GM12891 (cell line): ENCODE results near the gene POLR1G.

Source experiments
- DNase-seq: peaks from one replicate; pipeline ENCODE4 v3.0.0; 2011; ENCODE audit warnings: low spot score; ENCODE audit not compliant: insufficient read length
- FAIRE-seq: peaks from 2 replicates; lab custom pipeline; 2011; peaks lifted over from hg19 to GRCh38; lab: Jason Lieb, UNC
- PAX5 ChIP-seq: IDR thresholded peaks from 2 replicates; pipeline ENCODE4 v1.6.1; 2011; ENCODE audit warnings: low read length, moderate library complexity, mild to moderate bottlenecking; ENCODE audit not compliant: insufficient read depth, severe bottlenecking
- POLR2A ChIP-seq: IDR thresholded peaks from 2 replicates; pipeline ENCODE4 v1.6.1; 2011; ENCODE audit warnings: low read depth, low read length, control low read depth
- POLR2AphosphoS5 ChIP-seq: IDR thresholded peaks from 2 replicates; pipeline ENCODE4 v1.6.1; 2011; ENCODE audit warnings: low read depth, low read length, control low read depth
- POU2F2 ChIP-seq: IDR thresholded peaks from 2 replicates; pipeline ENCODE4 v1.6.1; 2011; ENCODE audit warnings: low read depth, mild to moderate bottlenecking, control low read depth, low read length, moderate library complexity
- SPI1 ChIP-seq: IDR thresholded peaks from 2 replicates; pipeline ENCODE4 v1.6.1; 2011; ENCODE audit warnings: low read depth, low read length, control low read depth
- TAF1 ChIP-seq: IDR thresholded peaks from 2 replicates; pipeline ENCODE4 v1.6.1; 2011; ENCODE audit warnings: low read depth, low read length, control low read depth

The POLR1G gene

GRCh38 chr19:45437328-45437727 lies 30.9 kb downstream of the POLR1G start:
- DNase-seq (no peak), FAIRE-seq (no peak)
- TF ChIP-seq PAX5 (no peak), TAF1 (no peak), SPI1 (no peak), POLR2A (no peak), POU2F2 (no peak)

DNA sequence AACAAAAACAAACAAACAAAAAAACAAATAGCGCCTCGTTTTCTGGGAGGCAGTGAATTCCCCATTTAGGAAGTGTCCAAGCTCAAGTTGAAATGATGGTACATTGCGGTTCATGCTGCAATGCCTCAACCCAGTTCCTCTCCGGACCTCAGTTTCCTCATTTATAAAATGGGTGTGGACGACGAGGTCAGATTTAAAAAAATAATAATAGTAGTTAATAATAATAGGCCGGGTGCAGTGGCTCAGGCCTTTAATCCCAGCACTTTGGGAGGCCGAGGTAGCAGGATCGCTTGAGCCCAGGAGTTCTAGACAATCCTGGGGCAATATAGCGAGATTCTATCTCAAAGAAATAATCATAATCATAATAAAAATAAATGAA lies 32.7 kb downstream of the POLR1G start:
- no peak for DNase-seq
- no peak for TF ChIP-seq PAX5
- no peak for TF ChIP-seq POU2F2
- TF ChIP-seq POLR2AphosphoS5 = no peak
- TF ChIP-seq POLR2A = no peak
- no peak for TF ChIP-seq SPI1
- TF ChIP-seq TAF1 = no peak
- no peak for FAIRE-seq

DNA sequence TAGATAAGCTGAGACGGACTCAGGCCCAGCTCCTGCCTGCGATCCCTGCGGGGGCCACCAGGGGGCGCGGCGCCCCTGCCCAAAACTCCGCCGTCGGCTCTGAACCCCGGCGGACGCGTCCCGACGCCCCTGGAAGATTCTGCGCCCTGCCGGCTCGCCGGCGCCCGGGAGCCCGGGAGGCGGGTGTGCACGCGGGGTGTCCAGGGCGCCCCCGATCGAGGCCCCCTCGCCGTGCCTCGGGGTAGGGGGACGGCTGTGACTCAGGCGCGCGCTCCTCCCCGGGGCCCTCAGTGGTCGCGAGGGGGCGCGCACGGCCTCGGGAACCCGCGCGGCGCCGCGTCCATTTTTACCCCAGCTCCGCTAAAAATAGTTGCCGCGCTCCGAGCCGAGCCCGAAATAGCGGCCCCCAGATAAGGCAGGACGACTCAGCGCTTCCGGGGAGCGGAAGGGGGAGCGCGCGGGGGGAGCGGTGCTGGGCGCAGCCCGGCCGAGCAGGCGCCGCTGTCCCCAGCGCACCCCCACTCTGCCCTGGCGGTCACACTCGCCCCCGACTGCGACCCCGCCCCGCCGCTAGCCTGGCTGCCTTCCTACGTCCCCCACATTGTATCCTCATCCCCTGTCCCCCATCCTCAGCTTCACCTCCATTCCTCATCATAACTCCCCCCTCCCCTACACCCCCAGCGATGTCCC lies 33.3 kb downstream of the POLR1G start:
- TF ChIP-seq PAX5 (no peak), POLR2AphosphoS5 (no peak), SPI1 (no peak), TAF1 (no peak), POLR2A (no peak), POU2F2 (no peak)
- DNase-seq = peak; percentile 78
- FAIRE-seq = peak; percentile 86

DNA sequence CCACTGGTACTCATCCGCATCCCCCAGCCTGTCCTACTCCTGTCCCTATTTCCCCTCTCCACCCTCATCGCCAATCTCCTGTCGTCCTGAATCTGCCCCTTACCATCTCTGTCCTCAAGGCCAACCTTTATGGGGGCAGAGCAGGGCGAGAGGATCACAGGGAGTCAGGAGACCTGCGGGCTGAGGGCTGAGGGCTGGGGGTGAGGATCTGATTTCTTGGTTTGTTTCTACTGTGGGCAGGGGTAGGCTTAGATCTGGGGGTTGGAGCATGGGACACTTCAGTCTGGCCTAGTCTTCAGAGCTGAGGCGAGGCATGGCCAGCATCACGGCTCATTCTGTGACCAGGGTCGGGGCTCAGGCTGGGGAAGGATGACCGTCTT lies 33.8 kb downstream of the POLR1G start:
- FAIRE-seq = peak; percentile 38

GRCh38 chr19:45440873-45441654 lies 34.6 kb downstream of the POLR1G start:
- DNase-seq = no peak
- peak; percentile 65 for FAIRE-seq
- TF ChIP-seq POU2F2 (no peak), TAF1 (no peak), POLR2A (no peak), PAX5 (no peak), SPI1 (no peak), POLR2AphosphoS5 (no peak)

More for the DNA sequence above, 33.8 kb downstream of the POLR1G start:
- TF ChIP-seq POLR2A = no peak
- TF ChIP-seq SPI1 = no peak
- TF ChIP-seq TAF1 = no peak
- no peak for TF ChIP-seq PAX5
- no peak for DNase-seq

DNA sequence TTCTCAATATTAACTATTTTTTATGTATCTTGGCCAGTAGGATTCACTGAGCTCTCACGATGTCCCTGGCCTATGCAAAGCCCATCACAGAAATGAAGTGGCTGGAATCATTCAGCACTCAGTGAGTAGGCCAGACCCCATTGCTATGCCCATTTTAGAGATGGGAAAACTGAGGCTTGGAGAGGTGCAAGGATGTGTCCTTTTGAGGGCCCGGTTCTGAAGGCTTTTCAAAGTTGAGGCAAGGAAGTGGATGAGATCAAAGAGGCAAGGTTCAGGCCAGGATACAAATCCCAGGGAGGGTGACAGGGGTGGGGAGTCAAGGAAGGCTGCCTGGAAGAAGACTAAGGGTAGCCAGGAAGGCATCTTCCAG lies 35.9 kb downstream of the POLR1G start:
- FAIRE-seq = no peak
- DNase-seq = no peak

DNA sequence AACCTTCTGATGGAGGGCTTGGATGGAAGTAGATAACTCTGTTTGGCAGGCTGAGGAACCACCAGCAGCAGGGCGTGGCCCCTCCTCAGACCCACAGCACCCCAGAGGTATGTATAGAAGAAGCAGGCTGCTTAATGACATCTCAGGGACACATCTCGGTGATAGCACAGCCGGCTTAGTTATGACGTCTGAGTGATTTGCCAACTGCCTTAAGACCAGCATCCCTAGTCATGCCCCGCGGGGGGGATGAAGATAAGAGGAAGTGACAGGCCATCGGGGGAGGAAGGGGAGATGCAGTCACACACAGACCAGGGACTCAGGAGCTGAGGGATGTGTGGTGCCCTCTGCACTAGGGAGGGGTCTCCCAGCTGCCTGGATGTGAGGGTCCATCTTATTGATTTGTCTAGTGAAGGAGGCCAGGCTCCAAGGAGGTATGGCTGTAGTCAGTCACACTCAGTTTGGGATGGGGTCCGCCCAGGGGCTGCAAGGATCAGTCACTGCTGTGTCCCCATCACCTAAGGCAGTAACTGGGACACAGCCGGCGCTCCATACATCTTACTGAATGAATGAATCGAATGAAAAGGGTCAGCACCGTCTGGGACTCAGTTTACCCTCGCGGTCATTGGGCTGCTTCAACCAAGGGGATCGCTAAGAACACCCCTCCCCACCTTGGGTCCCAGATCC lies 36.5 kb downstream of the POLR1G start:
- FAIRE-seq = peak; percentile 38
- no peak for TF ChIP-seq POLR2A
- TF ChIP-seq TAF1 = no peak
- no peak for TF ChIP-seq POU2F2
- TF ChIP-seq POLR2AphosphoS5 = no peak
- peak; percentile 72 for TF ChIP-seq SPI1
- no peak for TF ChIP-seq PAX5
- no peak for DNase-seq

More for the DNA sequence above, 35.9 kb downstream of the POLR1G start:
- no peak for TF ChIP-seq PAX5
- TF ChIP-seq TAF1 = no peak
- no peak for TF ChIP-seq POLR2AphosphoS5
- TF ChIP-seq POU2F2 = no peak
- TF ChIP-seq POLR2A = no peak
- no peak for TF ChIP-seq SPI1

DNA sequence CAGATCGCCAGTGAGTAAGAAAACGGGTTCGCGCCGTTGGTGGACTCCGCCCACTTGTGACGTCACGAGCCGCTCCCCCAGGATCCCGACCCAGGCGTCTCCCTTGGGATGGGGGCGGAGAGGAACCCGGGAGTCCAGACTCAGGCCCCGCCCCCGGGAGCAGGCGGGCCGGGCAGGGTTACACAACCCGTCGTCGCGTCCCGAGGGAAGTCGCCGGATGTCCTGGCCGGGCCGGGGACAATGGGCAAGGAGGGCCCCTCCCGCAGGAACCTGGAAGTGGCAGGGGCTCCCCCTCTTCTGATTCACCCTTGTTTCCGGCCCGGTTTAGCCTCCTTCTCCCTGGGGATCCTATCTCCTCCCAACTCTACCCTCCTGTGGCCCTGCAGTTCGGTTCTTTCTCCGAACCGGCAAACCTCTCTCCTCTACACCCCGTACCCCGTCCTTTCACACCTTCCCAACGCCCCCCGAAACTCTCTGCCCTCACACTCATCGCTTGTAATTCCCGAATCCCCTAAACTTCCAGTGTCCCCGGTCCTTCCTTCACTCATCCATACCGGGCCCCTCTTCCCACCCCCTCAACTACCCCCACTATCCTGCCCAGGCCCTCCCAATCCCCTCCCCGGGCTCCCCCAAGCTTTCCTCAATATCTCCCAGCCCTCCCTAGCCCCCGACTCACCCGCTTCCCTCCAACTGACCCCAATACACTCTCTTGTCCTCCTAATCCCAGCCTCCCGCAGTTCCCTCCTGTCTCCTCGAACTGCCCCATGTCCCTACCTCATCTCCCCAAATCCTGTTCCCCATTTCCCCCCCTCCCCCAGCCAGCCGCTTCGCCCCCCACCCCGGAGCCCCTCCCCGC lies 37.2 kb downstream of the POLR1G start:
- TF ChIP-seq TAF1 (no peak), POLR2A (no peak), POU2F2 (no peak), SPI1 (no peak)
- DNase-seq (no peak), FAIRE-seq (peak; percentile 28)

GRCh38 chr19:45444318-45445041 lies 38.0 kb downstream of the POLR1G start:
- peak; percentile 80 for DNase-seq
- peak; percentile 80 for FAIRE-seq
- TF ChIP-seq POLR2AphosphoS5 (no peak), TAF1 (0 out of 2 replicates have a peak, but pooled peaks have one; percentile 8), POU2F2 (no peak), SPI1 (peak; percentile 6; the same call in 1 of the 2 replicates)
